Measurements from ENCODE around the gene EWSR1.

DNA sequence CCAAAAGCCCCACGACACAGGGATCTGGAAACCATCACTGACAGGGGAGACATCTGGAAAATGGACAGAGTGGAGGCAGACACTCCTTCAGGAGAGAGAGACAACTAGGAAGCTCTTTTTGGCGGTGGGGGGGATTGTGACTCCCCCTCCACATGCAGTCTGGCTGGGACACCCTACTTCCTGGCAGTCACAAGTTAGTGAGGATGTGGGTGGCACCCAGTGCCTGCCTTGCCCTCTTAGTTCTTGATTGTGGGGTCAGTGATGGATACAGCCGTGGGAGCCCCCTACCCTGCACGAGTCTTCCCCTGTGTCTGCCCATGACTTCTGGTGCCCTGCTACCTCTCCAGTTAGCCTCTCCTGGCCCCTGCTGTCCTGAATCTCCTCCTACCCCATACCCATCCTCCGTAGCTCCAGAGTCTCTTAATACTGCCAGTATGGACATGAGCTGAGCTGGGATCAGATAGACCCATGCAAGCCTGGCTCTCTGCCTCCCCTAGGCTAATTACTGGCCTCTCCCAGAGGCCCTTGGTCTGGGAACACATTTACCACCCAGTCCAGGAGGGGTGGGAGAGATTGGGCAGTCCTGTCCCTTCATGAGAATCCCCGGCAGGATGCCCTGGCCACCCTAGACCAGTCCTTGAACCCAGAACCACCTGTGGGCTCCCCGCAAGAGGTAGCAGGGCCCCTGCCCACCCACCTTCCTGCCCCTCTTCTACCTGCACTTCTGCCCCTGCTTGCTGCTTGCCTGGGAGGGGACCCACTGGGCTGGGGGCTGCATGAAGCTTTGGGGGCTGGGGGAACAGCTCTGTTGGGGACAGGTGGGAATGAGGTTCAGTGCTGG lies 23.1 kb upstream of the EWSR1 start:
- TF ChIP-seq EZH2 (IDR thresholded peaks at IDR 0.05; ENCODE audit: insufficient read depth, poor library complexity, severe bottlenecking) (no peak), EZH2phosphoT487 (IDR thresholded peaks at IDR 0.05; ENCODE audit: insufficient read depth, low read depth) (no peak)

Data from GM23248 (cell line).